Thyroid gland (tissue), 4 donors: ENCODE data around the gene TANC1. TPM values are rescaled to one million over a fixed set of nuclear protein-coding genes. Genes with fewer than 3 reads are reported as not detected.

Experiments
- DNase-seq, 2 donors: peaks; one replicate each; pipeline ENCODE4 v3.0.0-alpha.2; 2019
- H3K27ac ChIP-seq, 3 donors: fragments of 200-600 bp; sonication (generic); 1 replicate in 2 of 3; 2 replicates in 1 of 3; pipeline ENCODE4 v1.5.1; 2016 to 2019; ENCODE audit warnings: mild to moderate bottlenecking in 1 of 3, moderate library complexity in 1 of 3
- H3K27me3 ChIP-seq: fragments of 200-600 bp; sonication (generic); one replicate; pipeline ENCODE4 v1.5.1; 2019
- H3K36me3 ChIP-seq, 2 donors: fragments of 200-600 bp; sonication (generic); one replicate each; pipeline ENCODE4 v1.5.1; 2016 to 2019
- H3K4me1 ChIP-seq, 2 donors: fragments of 200-600 bp; sonication (generic); one replicate each; pipeline ENCODE4 v1.5.1; 2017 to 2019
- H3K4me3 ChIP-seq, 3 donors: fragments of 200-600 bp; sonication (generic); replicated peaks in 1 of 3; 1 replicate in 2 of 3; 2 replicates in 1 of 3; pipeline ENCODE4 v1.5.1; 2016; ENCODE audit warnings: mild to moderate bottlenecking in 1 of 3
- H3K9me3 ChIP-seq: fragments of 200-600 bp; sonication (generic); one replicate; pipeline ENCODE4 v1.5.1; 2017
- POLR2A ChIP-seq, 2 donors: fragments of 450-650 bp; IDR thresholded peaks; one replicate each; pipeline ENCODE4 v1.6.1; 2017; ENCODE audit warnings: antibody characterized with exemption in 2 of 2, mild to moderate bottlenecking in 2 of 2, moderate library complexity in 1 of 2
- WGBS, 2 donors: methylation state at CpG; one replicate each; pipeline ENCODE4 v1.1.5; 2017; 5-methylcytosine and 5-hydroxymethylcytosine counted together
- intact Hi-C: fragments of 100-400 bp; cut with DNase I; formaldehyde crosslinking; loops from one replicate; pipeline ENCODE4 v1.15.1; 2023
- total RNA-seq, 4 donors: library from RNA; depleted of rRNA; stranded (reverse); fragments of >200 nt; gene quantifications; one replicate each; pipeline ENCODE4 v1.2.3, GENCODE V29; 2016
- TF ChIP-seq, protein P1 (sequence below), 6 experiments: fragments of 200-600 bp in 3 of 6; fragments of 450-650 bp in 3 of 6; sonication (generic) in 3 of 6; IDR thresholded peaks; one replicate each; pipeline ENCODE4 v1.5.1; 2016 to 2019; ENCODE audit warnings: antibody characterized with exemption in 6 of 6, mild to moderate bottlenecking in 2 of 6, inconsistent platforms in 1 of 6, moderate library complexity in 1 of 6

TANC1 gene
- total RNA-seq, 4 donors from 2014 or later: 51.1 to 93.8 (median 63.6) TPM

- Histone ChIP-seq H3K4me3 (no peak overlapping the region), H3K27ac (peak overlapping the region; percentile 56 to 77 (median 59))
- intact Hi-C loops: no loop called here
These were observed 122.2 kb downstream of the TANC1 start for GRCh38 chr2:159090514-159091201.

DNA sequence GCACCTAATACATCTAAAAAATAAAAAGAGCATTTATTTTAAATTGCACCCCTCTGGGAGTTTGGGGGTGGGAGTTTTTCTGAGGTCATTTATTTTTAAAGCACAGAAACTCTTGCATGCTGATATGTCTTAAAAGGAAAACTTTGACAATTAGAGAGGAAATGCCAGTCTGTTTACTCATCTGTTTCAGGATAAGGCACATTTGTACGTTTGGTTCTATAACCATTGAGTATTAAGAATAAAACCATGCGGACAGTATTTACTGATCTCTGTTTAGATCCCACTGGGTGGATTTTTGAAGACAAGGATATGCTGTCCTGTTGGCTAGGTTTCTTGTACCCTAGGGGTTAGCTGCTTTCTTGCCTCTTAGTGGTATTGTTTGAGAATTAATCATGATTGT, 122.9 kb downstream of the TANC1 start:
- intact Hi-C loops: no loop called here
- no peak for DNase-seq
- TF ChIP-seq, protein P1, sequence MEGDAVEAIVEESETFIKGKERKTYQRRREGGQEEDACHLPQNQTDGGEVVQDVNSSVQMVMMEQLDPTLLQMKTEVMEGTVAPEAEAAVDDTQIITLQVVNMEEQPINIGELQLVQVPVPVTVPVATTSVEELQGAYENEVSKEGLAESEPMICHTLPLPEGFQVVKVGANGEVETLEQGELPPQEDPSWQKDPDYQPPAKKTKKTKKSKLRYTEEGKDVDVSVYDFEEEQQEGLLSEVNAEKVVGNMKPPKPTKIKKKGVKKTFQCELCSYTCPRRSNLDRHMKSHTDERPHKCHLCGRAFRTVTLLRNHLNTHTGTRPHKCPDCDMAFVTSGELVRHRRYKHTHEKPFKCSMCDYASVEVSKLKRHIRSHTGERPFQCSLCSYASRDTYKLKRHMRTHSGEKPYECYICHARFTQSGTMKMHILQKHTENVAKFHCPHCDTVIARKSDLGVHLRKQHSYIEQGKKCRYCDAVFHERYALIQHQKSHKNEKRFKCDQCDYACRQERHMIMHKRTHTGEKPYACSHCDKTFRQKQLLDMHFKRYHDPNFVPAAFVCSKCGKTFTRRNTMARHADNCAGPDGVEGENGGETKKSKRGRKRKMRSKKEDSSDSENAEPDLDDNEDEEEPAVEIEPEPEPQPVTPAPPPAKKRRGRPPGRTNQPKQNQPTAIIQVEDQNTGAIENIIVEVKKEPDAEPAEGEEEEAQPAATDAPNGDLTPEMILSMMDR (IDR thresholded peaks at IDR 0.05): no peak
- no peak for TF ChIP-seq POLR2A (IDR thresholded peaks at IDR 0.05)
- Histone ChIP-seq H3K4me3 (no peak overlapping the region), H3K27ac (peak overlapping the region; percentile 56 to 77 (median 59)), H3K4me1 (peaks cover 45 to 67% of the 10 kb centered on the region in 2 donors), H3K27me3 (no peaks in the 10 kb centered on the region), H3K36me3 (no peaks in the 10 kb centered on the region), H3K9me3 (no peaks in the 10 kb centered on the region)
- WGBS, 2 donors: 32 to 41% methylated on average over 2 of the region's 2 CpGs

More at GRCh38 chr2:159090514-159091201, 122.2 kb downstream of the TANC1 start:
- H3K4me1 ChIP-seq: peaks cover 53 to 75% of the 10 kb centered on the region in 2 donors
- TF ChIP-seq POLR2A (IDR thresholded peaks at IDR 0.05): no peak
- TF ChIP-seq, protein P1 (IDR thresholded peaks at IDR 0.05): no peak
- 62 to 70% methylated on average over 10 to 11 of the region's 11 CpGs for WGBS, 2 donors
- no peaks in the 10 kb centered on the region for H3K36me3 ChIP-seq
- DNase-seq: peak; percentile 24 to 50
- no peaks in the 10 kb centered on the region for H3K27me3 ChIP-seq
- H3K9me3 ChIP-seq: no peaks in the 10 kb centered on the region

- intact Hi-C loops: no loop called here
These were observed 123.5 kb downstream of the TANC1 start for GRCh38 chr2:159091976-159092375.

DNA sequence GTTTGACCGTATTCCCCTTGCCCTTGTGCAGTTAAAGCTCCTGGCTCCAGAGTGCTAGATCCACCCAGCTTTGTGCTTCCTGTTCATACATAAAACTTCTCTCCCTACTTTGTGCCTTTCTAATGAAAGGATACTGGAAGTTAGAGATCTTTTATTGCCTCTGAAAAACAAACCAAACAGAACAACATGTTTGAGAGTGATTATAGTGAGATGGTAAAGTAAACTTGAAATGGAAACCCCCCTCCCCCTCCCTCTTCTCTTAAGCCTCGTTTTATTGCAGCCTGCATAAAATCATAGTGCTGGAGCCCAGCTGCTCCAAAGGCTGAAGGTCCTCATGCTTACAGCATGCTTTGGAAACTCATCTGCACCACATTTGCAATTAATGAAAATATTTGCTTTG, 125.1 kb downstream of the TANC1 start:
- intact Hi-C loops: no loop called here
- H3K27ac ChIP-seq: peak overlapping the region in 2 of 3 donors; percentile 43 to 77
- no peaks in the 10 kb centered on the region for H3K36me3 ChIP-seq
- no peak overlapping the region for H3K4me3 ChIP-seq
- TF ChIP-seq, protein P1 (IDR thresholded peaks at IDR 0.05): no peak
- H3K4me1 ChIP-seq: peaks cover 49 to 72% of the 10 kb centered on the region in 2 donors
- H3K27me3 ChIP-seq: no peaks in the 10 kb centered on the region
- H3K9me3 ChIP-seq: no peaks in the 10 kb centered on the region
- peak in 1 of 2 donors; percentile 26 for DNase-seq
- 11 to 16% methylated on average over 2 of the region's 2 CpGs for WGBS, 2 donors

More at GRCh38 chr2:159091976-159092375, 123.5 kb downstream of the TANC1 start:
- no peak for DNase-seq
- 62 to 81% methylated on average over 4 of the region's 4 CpGs for WGBS, 2 donors
- H3K36me3 ChIP-seq: no peaks in the 10 kb centered on the region
- H3K9me3 ChIP-seq: no peaks in the 10 kb centered on the region
- H3K27me3 ChIP-seq: no peaks in the 10 kb centered on the region
- TF ChIP-seq, protein P1 (IDR thresholded peaks at IDR 0.05): no peak
- TF ChIP-seq POLR2A (IDR thresholded peaks at IDR 0.05): no peak
- H3K27ac ChIP-seq: peak overlapping the region in 2 of 3 donors; percentile 59 to 77
- peaks cover 43 to 63% of the 10 kb centered on the region in 2 donors for H3K4me1 ChIP-seq
- H3K4me3 ChIP-seq: no peak overlapping the region

DNA sequence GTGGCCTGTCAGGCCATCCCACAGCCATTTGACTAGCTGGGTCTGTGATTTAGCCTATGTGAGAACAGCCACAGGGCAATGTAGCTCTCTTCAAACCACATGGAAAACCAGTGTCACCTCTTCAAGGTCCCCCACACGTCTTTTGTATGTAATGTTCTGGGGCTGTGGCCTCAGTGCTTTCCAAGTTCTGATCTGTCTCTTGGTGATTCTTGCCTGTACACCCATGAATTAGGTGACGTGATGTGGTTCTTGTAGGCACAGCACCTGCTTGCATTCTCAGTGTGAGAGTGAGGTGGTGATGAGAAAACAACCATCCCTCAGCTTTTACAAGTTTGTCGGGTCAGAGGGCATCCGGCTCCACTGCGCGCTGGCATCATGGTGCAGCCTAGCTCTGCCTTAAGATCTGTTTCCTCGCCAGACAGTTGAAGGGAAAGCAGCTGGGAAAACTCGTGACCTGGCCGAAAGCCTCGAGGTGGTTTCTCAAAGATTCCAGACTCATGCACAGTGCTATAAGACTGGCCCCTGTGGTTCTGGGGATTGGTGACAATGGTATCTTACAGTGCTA, 125.8 kb downstream of the TANC1 start:
- DNase-seq: no peak
- no peaks in the 10 kb centered on the region for H3K36me3 ChIP-seq
- no peak for TF ChIP-seq POLR2A (IDR thresholded peaks at IDR 0.05)
- TF ChIP-seq, protein P1 (IDR thresholded peaks at IDR 0.05): no peak
- WGBS, 2 donors: 81 to 82% methylated on average over 10 of the region's 10 CpGs
- intact Hi-C loops: no loop called here
- no peaks in the 10 kb centered on the region for H3K9me3 ChIP-seq
- H3K4me3 ChIP-seq: no peak overlapping the region
- no peaks in the 10 kb centered on the region for H3K27me3 ChIP-seq
- peak overlapping the region in 2 of 3 donors; percentile 43 to 77 for H3K27ac ChIP-seq
- peaks cover 54 to 73% of the 10 kb centered on the region in 2 donors for H3K4me1 ChIP-seq
